GM19023 (cell line): Measurements from ENCODE around the gene BSND.

ENCODE experiments used
- ATAC-seq: cut with Tn5 transposase; IDR thresholded peaks from one replicate; pipeline ENCODE4 v1.9.1; 2021; ENCODE audit warnings: mild to moderate bottlenecking, moderate library complexity; ENCODE audit not compliant: unreplicated experiment

The BSND gene

GRCh38 chr1:55044617-55045397 is 46.1 kb downstream of the BSND start:
- no peak for ATAC-seq

GRCh38 chr1:55045430-55045829 is 46.7 kb downstream of the BSND start:
- ATAC-seq: no peak

- no peak for ATAC-seq
Observed at GRCh38 chr1:55046871-55047270, 48.1 kb downstream of the BSND start.

GRCh38 chr1:55047611-55048010 is 48.9 kb downstream of the BSND start:
- no peak for ATAC-seq

GRCh38 chr1:55048453-55049270 is 49.9 kb downstream of the BSND start:
- ATAC-seq: no peak

GRCh38 chr1:55049271-55049913 is 50.7 kb downstream of the BSND start:
- ATAC-seq: no peak

GRCh38 chr1:55049914-55050278 is 51.2 kb downstream of the BSND start:
- no peak for ATAC-seq

GRCh38 chr1:55050283-55050682 is 51.5 kb downstream of the BSND start:
- no peak for ATAC-seq

- ATAC-seq: no peak
Observed at GRCh38 chr1:55051169-55051568, 52.4 kb downstream of the BSND start.

GRCh38 chr1:55051621-55052020 is 52.9 kb downstream of the BSND start:
- ATAC-seq: no peak

- no peak for ATAC-seq
Observed at GRCh38 chr1:55052221-55053142, 53.7 kb downstream of the BSND start.

- no peak for ATAC-seq
Observed at GRCh38 chr1:55053265-55053954, 54.7 kb downstream of the BSND start.

- no peak for ATAC-seq
Observed at GRCh38 chr1:55054396-55054795, 55.7 kb downstream of the BSND start.

- ATAC-seq: no peak
Observed at GRCh38 chr1:55055084-55055882, 56.5 kb downstream of the BSND start.

- ATAC-seq: no peak
Observed at GRCh38 chr1:55055951-55056631, 57.4 kb downstream of the BSND start.

GRCh38 chr1:55056632-55056992 is 57.9 kb downstream of the BSND start:
- ATAC-seq: no peak

GRCh38 chr1:55057270-55057955 is 58.7 kb downstream of the BSND start:
- no peak for ATAC-seq

GRCh38 chr1:55057956-55058298 is 59.2 kb downstream of the BSND start:
- no peak for ATAC-seq
